KMS-11 (cell line): ENCODE measurements around the gene PDZRN3.

Experiments used
- H2AFZ ChIP-seq: fragments of 200-600 bp; sonication (generic); 2 replicates; pipeline ENCODE4 v1.6.1; 2016; ENCODE audit warnings: antibody characterized with exemption, mixed run types, low read depth
- H3K27ac ChIP-seq: fragments of 200-600 bp; sonication (generic); 2 replicates; pipeline ENCODE4 v1.6.1; 2016; ENCODE audit warnings: mild to moderate bottlenecking, mixed run types
- H3K27me3 ChIP-seq: fragments of 200-600 bp; sonication (generic); 2 replicates; pipeline ENCODE4 v1.6.1; 2017; ENCODE audit warnings: mild to moderate bottlenecking, low read depth, mixed run types, moderate library complexity; ENCODE audit not compliant: insufficient read depth
- H3K36me3 ChIP-seq: fragments of 200-600 bp; sonication (generic); 2 replicates; pipeline ENCODE4 v1.6.1; 2017; ENCODE audit warnings: mild to moderate bottlenecking, mixed run types; ENCODE audit not compliant: insufficient read depth
- H3K4me1 ChIP-seq: fragments of 200-600 bp; sonication (generic); 2 replicates; pipeline ENCODE4 v1.6.1; 2016; ENCODE audit warnings: mild to moderate bottlenecking, low read depth, mixed run types; ENCODE audit not compliant: poor library complexity, severe bottlenecking
- H3K4me2 ChIP-seq: fragments of 200-600 bp; sonication (generic); 2 replicates; pipeline ENCODE4 v1.7.0; 2016; ENCODE audit warnings: mild to moderate bottlenecking, mixed run types
- H3K4me3 ChIP-seq: fragments of 200-600 bp; sonication (generic); IDR thresholded peaks from 2 replicates; pipeline ENCODE4 v1.6.1; 2017; ENCODE audit warnings: low read depth, low read length, mixed read lengths; ENCODE audit not compliant: insufficient read depth
- H3K79me2 ChIP-seq: fragments of 200-600 bp; sonication (generic); 2 replicates; pipeline ENCODE4 v1.6.1; 2016; ENCODE audit warnings: low read depth, mixed run types; ENCODE audit not compliant: insufficient read depth
- H3K9ac ChIP-seq: fragments of 200-600 bp; sonication (generic); 2 replicates; pipeline ENCODE4 v1.6.1; 2016; ENCODE audit warnings: mild to moderate bottlenecking, mixed run types
- H4K20me1 ChIP-seq: fragments of 200-600 bp; sonication (generic); 2 replicates; pipeline ENCODE4 v1.6.1; 2016; ENCODE audit warnings: mild to moderate bottlenecking, mixed run types; ENCODE audit not compliant: insufficient read depth
- CTCF ChIP-seq: fragments of 200-600 bp; sonication (generic); conservative IDR thresholded peaks from 2 replicates; pipeline ENCODE4 v1.6.1; 2017; ENCODE audit warnings: low read depth, mild to moderate bottlenecking, antibody characterized with exemption, low read length, moderate library complexity, mixed read lengths

Gene PDZRN3

GRCh38 chr3:73547427-73548248 lies 77.1 kb downstream of the PDZRN3 start:
- H2AFZ ChIP-seq: no peak overlapping the region
- no peaks in the 10 kb centered on the region for H3K36me3 ChIP-seq
- no peak overlapping the region for H3K4me2 ChIP-seq
- no peaks in the 10 kb centered on the region for H3K79me2 ChIP-seq
- no peak for TF ChIP-seq CTCF
- no peak overlapping the region for H3K4me3 ChIP-seq
- H3K27ac ChIP-seq: no peak overlapping the region
- H3K27me3 ChIP-seq: no peaks in the 10 kb centered on the region
- H3K9ac ChIP-seq: no peak overlapping the region
- no peaks in the 10 kb centered on the region for H4K20me1 ChIP-seq
- no peaks in the 10 kb centered on the region for H3K4me1 ChIP-seq

- no peak for TF ChIP-seq CTCF
- no peak overlapping the region for H3K9ac ChIP-seq
- no peaks in the 10 kb centered on the region for H3K27me3 ChIP-seq
- H3K27ac ChIP-seq: no peak overlapping the region
- no peaks in the 10 kb centered on the region for H3K4me1 ChIP-seq
- H3K36me3 ChIP-seq: no peaks in the 10 kb centered on the region
- no peak overlapping the region for H3K4me2 ChIP-seq
- H4K20me1 ChIP-seq: no peaks in the 10 kb centered on the region
- no peak overlapping the region for H3K4me3 ChIP-seq
- H3K79me2 ChIP-seq: no peaks in the 10 kb centered on the region
- H2AFZ ChIP-seq: no peak overlapping the region
Measured at GRCh38 chr3:73546961-73547360, 77.8 kb downstream of the PDZRN3 start.

- H3K4me2 ChIP-seq: no peak overlapping the region
- H3K79me2 ChIP-seq: no peaks in the 10 kb centered on the region
- no peak overlapping the region for H3K27ac ChIP-seq
- H4K20me1 ChIP-seq: no peaks in the 10 kb centered on the region
- H3K4me1 ChIP-seq: no peaks in the 10 kb centered on the region
- no peak overlapping the region for H3K4me3 ChIP-seq
- TF ChIP-seq CTCF: no peak
- no peak overlapping the region for H3K9ac ChIP-seq
- H2AFZ ChIP-seq: no peak overlapping the region
- no peaks in the 10 kb centered on the region for H3K36me3 ChIP-seq
- no peaks in the 10 kb centered on the region for H3K27me3 ChIP-seq
Measured at GRCh38 chr3:73543412-73543811, 81.3 kb downstream of the PDZRN3 start.

GRCh38 chr3:73542136-73542535 lies 82.6 kb downstream of the PDZRN3 start:
- no peak overlapping the region for H3K9ac ChIP-seq
- H4K20me1 ChIP-seq: no peaks in the 10 kb centered on the region
- no peak overlapping the region for H2AFZ ChIP-seq
- no peaks in the 10 kb centered on the region for H3K79me2 ChIP-seq
- no peaks in the 10 kb centered on the region for H3K36me3 ChIP-seq
- no peak overlapping the region for H3K4me2 ChIP-seq
- H3K27ac ChIP-seq: no peak overlapping the region
- TF ChIP-seq CTCF: no peak
- H3K4me1 ChIP-seq: no peaks in the 10 kb centered on the region
- H3K4me3 ChIP-seq: no peak overlapping the region
- H3K27me3 ChIP-seq: no peaks in the 10 kb centered on the region
